ENCODE results near the gene PPP3R1.

- no peak for TF ChIP-seq FOXP2 (optimal IDR thresholded peaks at IDR 0.05; ENCODE audit: borderline replicate concordance, extremely low read depth, extremely low read length, insufficient read depth)
- no peak for TF ChIP-seq SIN3A (IDR thresholded peaks at IDR 0.05; ENCODE audit: borderline replicate concordance, insufficient read depth, low read length)
Measured at GRCh38 chr2:68278169-68278568, 25.8 kb upstream of the PPP3R1 start.

Measured in PFSK-1 (cell line).